ENCODE data around the gene SPATA6L. TPM values are rescaled to one million over a fixed set of nuclear protein-coding genes. Genes with fewer than 3 reads are reported as not detected.

SPATA6L gene
- total and polyA plus RNA-seq, 2 of the 4 experiments (the other 2 are of a cell fraction), result 0.18 to 0.84 TPM

DNA sequence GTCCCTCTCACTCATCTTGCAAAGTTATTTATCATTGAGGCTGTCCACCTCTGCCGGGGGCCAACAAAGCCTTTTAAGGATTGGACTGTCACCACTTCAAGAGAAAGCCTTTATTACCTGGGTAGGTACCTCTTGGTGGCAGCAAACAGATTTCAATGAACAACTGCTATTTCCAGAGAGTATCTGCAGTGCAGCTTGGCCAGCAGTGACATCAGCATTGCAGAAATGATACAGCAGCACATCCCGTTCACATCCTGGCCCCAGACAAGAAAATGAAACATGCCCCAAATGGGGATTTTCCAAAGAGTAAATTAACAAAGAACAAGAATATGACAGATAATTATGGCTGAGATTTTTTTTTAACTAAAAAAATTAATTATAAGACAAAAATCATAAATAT is 2.3 kb upstream of the SPATA6L start:
- Histone ChIP-seq H4K91ac (ENCODE audit: insufficient read depth, low read depth, low read length) (no peak overlapping the region), H3K9ac (ENCODE audit: low read depth, low read length) (no peak overlapping the region), H4K5ac (ENCODE audit: low read depth, low read length) (no peak overlapping the region), H3K18ac (ENCODE audit: low read depth, low read length) (no peak overlapping the region), H3K4me1 (ENCODE audit: control insufficient read depth, insufficient read depth, low read length) (peaks cover 1% of the 10 kb centered on the region; the same call in 1 of the 2 replicates), H3K4me3 (ENCODE audit: insufficient read depth, low read depth, low read length) (no peak overlapping the region), H3K36me3 (ENCODE audit: control insufficient read depth, insufficient read depth, low read length) (no peaks in the 10 kb centered on the region), H3K23ac (ENCODE audit: low read depth, low read length) (no peak overlapping the region), H4K8ac (ENCODE audit: low read depth in 2 of 2, low read length in 2 of 2) (no peak overlapping the region), H3K4ac (ENCODE audit: low read depth, low read length) (no peak overlapping the region), H4K20me1 (ENCODE audit: insufficient read depth, low read length) (no peaks in the 10 kb centered on the region), H2BK120ac (ENCODE audit: low read depth, low read length) (no peak overlapping the region), H3K56ac (ENCODE audit: extremely low read depth, insufficient read depth, low read length) (no peak overlapping the region), H3K4me2 (ENCODE audit: low read depth, low read length) (no peak overlapping the region), H2BK20ac (ENCODE audit: low read depth, low read length) (no peak overlapping the region), H2BK5ac (ENCODE audit: low read depth, low read length, poor library complexity, severe bottlenecking) (no peak overlapping the region), H3K9me3 (ENCODE audit: control insufficient read depth, insufficient read depth, low read length) (no peaks in the 10 kb centered on the region), H2AK9ac (replicated peaks; ENCODE audit: low read depth, low read length, poor library complexity) (no peak overlapping the region), H3K9me1 (ENCODE audit: insufficient read depth, low read length) (no peaks in the 10 kb centered on the region), H3K14ac (replicated peaks; ENCODE audit: low read depth, low read length) (no peak overlapping the region), H2AK5ac (ENCODE audit: low read depth, low read length) (no peak overlapping the region), H2AFZ (replicated peaks; ENCODE audit: low read length, poor library complexity) (no peak overlapping the region), H3K79me1 (ENCODE audit: low read depth in 1 of 2, low read length in 2 of 2) (0 out of 4 replicates have a peak, but pooled peaks cover 0 to 2% of the 10 kb centered on the region in 2 experiments), H3K27me3 (ENCODE audit: control insufficient read depth, insufficient read depth, low read length) (no peaks in the 10 kb centered on the region; the same call in 1 of the 2 replicates), H3K27ac (ENCODE audit: insufficient read depth, low read length) (no peak overlapping the region), H2BK15ac (ENCODE audit: low read depth, low read length) (no peak overlapping the region)
- CTCF ChIA-PET, result no interaction called here
- POLR2A ChIA-PET (ENCODE audit: unreplicated experiment), result no interaction called here
- WGBS, 2 experiments (ENCODE audit: extremely low coverage in 2 of 2, insufficient read length in 1 of 2), result 75% methylated on average over 1 of the region's 2 CpGs; no CpG with 5 or more reads in 1 of the 2 experiments
- in situ Hi-C loops (cut with MboI; ENCODE audit: low sequenced_read_pairs), result no loop called here
- TF ChIP-seq SMC3 (IDR thresholded peaks at IDR 0.05; ENCODE audit: low read depth, low read length), result no peak
- TF ChIP-seq RAD21 (IDR thresholded peaks at IDR 0.05; ENCODE audit: low read length), result no peak
- no peak for TF ChIP-seq MAFK (IDR thresholded peaks at IDR 0.05; ENCODE audit: low read depth, low read length)
- no peak for TF ChIP-seq RCOR1 (IDR thresholded peaks at IDR 0.05; ENCODE audit: insufficient replicate concordance, low read length)
- TF ChIP-seq, protein P1, sequence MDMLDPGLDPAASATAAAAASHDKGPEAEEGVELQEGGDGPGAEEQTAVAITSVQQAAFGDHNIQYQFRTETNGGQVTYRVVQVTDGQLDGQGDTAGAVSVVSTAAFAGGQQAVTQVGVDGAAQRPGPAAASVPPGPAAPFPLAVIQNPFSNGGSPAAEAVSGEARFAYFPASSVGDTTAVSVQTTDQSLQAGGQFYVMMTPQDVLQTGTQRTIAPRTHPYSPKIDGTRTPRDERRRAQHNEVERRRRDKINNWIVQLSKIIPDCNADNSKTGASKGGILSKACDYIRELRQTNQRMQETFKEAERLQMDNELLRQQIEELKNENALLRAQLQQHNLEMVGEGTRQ (IDR thresholded peaks at IDR 0.05; ENCODE audit: low read depth, low read length), result no peak
- TF ChIP-seq CHD1 (IDR thresholded peaks at IDR 0.05; ENCODE audit: low read depth, low read length), result no peak
- DNase-seq (no peak), ATAC-seq (ENCODE audit: low read depth) (no peak)
- no TSS peak for BruUV-seq (replicated peaks)
- dilution Hi-C loops (cut with HindIII; ENCODE audit: low sequenced_read_pairs, unreplicated experiment), result no loop called here
- intact Hi-C loops (cut with micrococcal nuclease), result loop anchor here (10.0 kb wide), 1 partner anchor 354 kb away; no protein-coding TSS in a partner anchor
